ENCODE data around the gene NCOA4.

- TF ChIP-seq CTCF (IDR thresholded peaks at IDR 0.05; ENCODE audit: insufficient read depth, low read length) (no peak), POLR2AphosphoS5 (IDR thresholded peaks at IDR 0.05; ENCODE audit: low read depth) (no peak), SPI1 (IDR thresholded peaks at IDR 0.05; ENCODE audit: borderline replicate concordance, low read depth) (no peak), REST (IDR thresholded peaks at IDR 0.05; ENCODE audit: insufficient replicate concordance, low read depth) (no peak), GABPA (IDR thresholded peaks at IDR 0.05; ENCODE audit: low read depth) (no peak)
Measured at GRCh38 chr10:46004963-46005362, 25.5 kb downstream of the NCOA4 start.

All from HL-60 (cell line).